Renal cortex interstitium (tissue), 15 donors: Measurements from ENCODE around the gene ZNF263. TPM values are rescaled to one million over a fixed set of nuclear protein-coding genes. Genes with fewer than 3 reads are reported as not detected.

Experiments used
- DNase-seq, 11 donors: peaks; one replicate each; pipeline ENCODE4 v3.0.0-alpha.2; 2013; ENCODE audit warnings: low read depth in 9 of 11, low spot score in 4 of 11; ENCODE audit errors: extremely low read depth in 1 of 11
- long read RNA-seq, 16 experiments: transcript quantifications; one replicate each; lab custom pipeline, GENCODE V29; 2026
- polyA plus RNA-seq, 3 donors: library from polyadenylated mRNA; unstranded; fragments of 120-200 nt; gene quantifications; one replicate each; pipeline ENCODE4 v1.2.1, GENCODE V29; 2013; ENCODE audit not compliant: insufficient read length in 3 of 3

The ZNF263 gene
- 10 to 100 TPM; 46.9 to 50.4 (median 49.5) TPM for polyA plus RNA-seq
- long read RNA-seq, donor 1, partial matches to known transcripts, result 0 of 4 reads
- long read RNA-seq, donor 1, other reads (novel, unspliced or antisense), result 0 of 4 reads
- long read RNA-seq, donor 2, partial matches to known transcripts, result 0 of 3 reads
- long read RNA-seq, donor 2, other reads (novel, unspliced or antisense), result 0 of 3 reads
- long read RNA-seq, donor 3, transcript ZNF263-205 (2 exons, 1,139 nt), result major isoform, 7 of 12 reads
- long read RNA-seq, donor 3, partial matches to known transcripts, result 0 of 12 reads
- long read RNA-seq, donor 3, other reads (novel, unspliced or antisense), result 0 of 12 reads
- long read RNA-seq, donor 4, partial matches to known transcripts, result 10 of 11 reads
- long read RNA-seq, donor 4, other reads (novel, unspliced or antisense), result 0 of 11 reads
- long read RNA-seq, donor 5, result 0 reads
- long read RNA-seq, donor 6, partial matches to known transcripts, result 0 of 10 reads
- long read RNA-seq, donor 6, other reads (novel, unspliced or antisense), result 6 of 10 reads
- long read RNA-seq, donor 7, partial matches to known transcripts, result 7 of 13 reads
- long read RNA-seq, donor 7, other reads (novel, unspliced or antisense), result 0 of 13 reads
- long read RNA-seq, donor 8, result 0 reads
- long read RNA-seq, donor 9, partial matches to known transcripts, result 7 of 14 reads
- long read RNA-seq, donor 9, other reads (novel, unspliced or antisense), result 0 of 14 reads
- long read RNA-seq, donor 10, partial matches to known transcripts, result 0 of 7 reads
- long read RNA-seq, donor 10, other reads (novel, unspliced or antisense), result 0 of 7 reads
- long read RNA-seq, donor 11, partial matches to known transcripts, result 0 of 5 reads
- long read RNA-seq, donor 11, other reads (novel, unspliced or antisense), result 0 of 5 reads
- long read RNA-seq, donor 12, partial matches to known transcripts, result 0 of 1 reads
- long read RNA-seq, donor 12, other reads (novel, unspliced or antisense), result 0 of 1 reads
- long read RNA-seq, donor 13, result 0 reads
- long read RNA-seq, donor 14, partial matches to known transcripts, result 0 of 6 reads
- long read RNA-seq, donor 14, other reads (novel, unspliced or antisense), result 0 of 6 reads
- long read RNA-seq, donor 15, partial matches to known transcripts, result 0 of 3 reads
- long read RNA-seq, donor 15, other reads (novel, unspliced or antisense), result 0 of 3 reads
- long read RNA-seq, donor 16, partial matches to known transcripts, result 19 of 27 reads
- long read RNA-seq, donor 16, other reads (novel, unspliced or antisense), result 0 of 27 reads

DNA sequence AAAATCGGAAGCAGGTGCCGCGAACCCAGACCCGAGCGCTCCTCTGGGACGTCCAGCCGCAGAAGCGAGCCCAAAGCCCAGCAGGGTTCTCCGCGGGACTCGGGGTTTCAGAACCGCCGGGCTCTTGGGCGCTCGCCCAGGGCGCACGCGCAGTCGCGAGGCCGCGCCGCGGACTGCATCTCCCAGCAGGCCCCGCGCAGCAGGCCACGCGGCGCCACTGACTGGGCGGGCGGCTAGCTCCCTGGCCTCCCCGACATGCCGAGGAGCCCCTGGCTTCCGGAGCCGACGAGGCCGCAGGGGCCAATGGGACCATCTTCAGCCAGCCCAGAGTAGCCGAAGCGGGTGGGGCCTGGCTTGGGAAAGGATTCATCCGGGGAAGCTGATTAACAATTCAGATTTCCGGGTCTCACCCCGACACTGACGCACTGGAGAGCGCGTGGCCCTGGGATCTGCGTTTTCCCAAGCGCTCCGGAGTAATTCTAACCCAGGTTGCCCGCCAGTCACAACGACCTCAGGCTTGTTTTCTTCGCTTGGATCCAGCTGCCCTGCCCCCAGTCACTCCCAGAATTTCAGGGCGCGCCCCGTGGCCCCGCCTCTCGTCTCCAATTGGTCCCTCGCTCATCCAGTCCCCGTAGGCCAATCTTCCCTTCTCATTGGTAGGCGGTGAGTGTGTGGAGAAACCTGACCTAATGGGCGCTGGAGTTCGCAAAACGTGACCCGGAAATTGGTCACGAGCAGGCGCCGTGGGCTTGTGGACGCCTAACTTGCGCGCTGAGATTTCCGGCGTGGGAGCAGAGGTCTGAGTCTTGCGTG lies at the start of gene ZNF263:
Gene ZNF263, plus strand, starts transcription at position 762 of the 813 bp plus-strand sequence. CDS start 328 bp downstream, outside the sequence.
- peak; percentile 91 to 98 (median 95) for DNase-seq

- DNase-seq, result no peak
These were observed 48.8 kb upstream of the ZNF263 start for GRCh38 chr16:3234543-3234856.

DNA sequence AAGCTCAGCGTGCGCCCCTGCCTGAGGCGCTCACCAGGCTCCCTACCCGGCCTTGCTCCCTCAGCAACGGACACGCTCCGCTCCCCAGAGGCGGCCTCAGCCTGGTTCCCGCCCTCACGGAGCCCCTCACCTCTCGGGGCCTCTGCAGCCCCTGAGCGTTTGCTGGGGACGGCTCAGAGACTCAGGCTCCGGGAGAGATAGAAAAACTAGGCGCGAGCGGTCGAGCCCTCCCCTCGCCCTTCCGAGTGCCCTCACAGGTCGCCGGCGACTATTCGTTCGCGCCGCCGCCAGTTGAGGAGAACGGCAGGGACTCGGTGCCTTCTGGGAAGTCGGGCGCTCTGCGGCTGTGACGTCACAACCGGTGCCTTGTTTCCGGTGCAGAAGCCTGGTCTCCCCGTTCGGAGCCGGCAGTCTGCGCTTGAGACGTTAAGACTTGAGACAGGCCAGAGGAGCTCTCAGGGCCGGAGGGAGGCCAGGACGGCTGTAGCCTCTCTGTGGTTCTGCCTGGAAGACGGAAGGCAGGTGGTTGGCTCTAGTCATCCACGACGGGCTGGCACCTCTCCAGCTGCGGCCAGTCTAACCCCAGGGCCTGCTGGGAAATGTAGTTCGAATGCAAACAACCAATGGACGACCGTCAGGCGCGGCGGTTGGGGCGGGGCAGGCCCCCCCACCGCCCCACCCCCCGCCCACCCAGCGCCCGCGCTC lies 48.3 kb upstream of the ZNF263 start, which contains the start of gene ZNF200:
Gene ZNF200, minus strand, starts transcription at position 302 of the 705 bp plus-strand sequence. CDS start 1,403 bp downstream, outside the sequence.
- DNase-seq, result peak; percentile 89 to 95 (median 93)

- no peak for DNase-seq
These were observed 47.2 kb upstream of the ZNF263 start for GRCh38 chr16:3235856-3236669.

- no peak for DNase-seq
These were observed 41.5 kb upstream of the ZNF263 start for GRCh38 chr16:3241761-3242160.

DNA sequence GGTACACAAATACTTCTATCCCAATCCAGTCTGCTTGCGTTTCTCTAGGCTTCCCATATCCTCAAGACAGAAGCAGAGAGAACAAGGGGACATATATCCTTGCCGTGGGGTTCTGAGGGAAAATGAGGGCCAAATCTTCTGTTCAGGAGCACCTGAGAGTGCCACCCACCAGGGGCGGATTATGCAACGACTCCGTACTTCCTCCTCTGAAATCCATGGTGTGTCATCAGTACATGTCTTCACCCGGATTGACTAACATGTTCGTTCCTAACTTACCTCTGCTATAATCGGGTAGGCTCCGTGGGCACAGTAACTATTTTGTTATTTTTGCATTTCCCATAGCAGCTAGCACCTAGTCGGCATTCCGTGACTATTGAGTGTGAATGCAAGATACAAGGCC lies 40.6 kb upstream of the ZNF263 start:
- no peak for DNase-seq

DNA sequence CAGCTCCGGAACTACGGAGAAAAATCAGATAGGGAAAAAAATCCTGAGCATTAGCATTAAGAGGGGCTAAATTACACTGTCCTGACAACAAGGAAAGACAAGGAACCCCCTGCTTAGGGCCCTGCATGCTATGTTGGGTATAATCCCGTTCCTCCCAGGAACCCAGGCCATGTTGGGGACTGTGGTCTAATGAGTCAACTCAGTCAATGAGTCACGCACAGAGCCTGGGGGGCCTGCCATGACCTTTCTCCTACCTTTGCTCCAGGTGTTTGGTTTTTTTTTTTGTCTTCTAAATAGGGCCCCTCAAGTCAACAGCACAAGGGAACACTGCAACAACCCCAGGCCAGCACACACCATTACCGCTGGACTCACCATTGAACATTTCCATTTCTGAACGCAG lies 39.4 kb upstream of the ZNF263 start:
- DNase-seq, result no peak

GRCh38 chr16:3246002-3246401 lies 37.3 kb upstream of the ZNF263 start:
- no peak for DNase-seq

DNA sequence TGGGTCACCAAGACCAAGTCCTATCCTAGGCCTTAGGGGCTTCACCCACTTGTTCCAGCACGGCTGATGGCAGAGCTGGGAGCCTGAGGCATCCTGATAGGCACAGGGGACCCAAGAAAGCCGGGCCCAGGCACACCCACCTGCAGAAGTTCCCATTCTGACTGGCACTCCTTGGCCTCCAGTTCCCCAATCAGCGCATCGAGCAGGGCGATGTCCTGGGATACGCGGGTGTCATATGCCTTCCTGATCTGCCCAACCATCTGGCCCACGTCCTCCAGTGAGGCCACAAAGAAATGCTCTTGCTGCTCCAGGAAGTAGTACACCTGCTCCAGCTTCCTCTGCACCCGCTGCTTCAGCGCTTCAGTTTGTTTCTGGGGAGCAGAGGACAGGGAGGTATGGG lies 36.4 kb upstream of the ZNF263 start:
- no peak for DNase-seq

DNA sequence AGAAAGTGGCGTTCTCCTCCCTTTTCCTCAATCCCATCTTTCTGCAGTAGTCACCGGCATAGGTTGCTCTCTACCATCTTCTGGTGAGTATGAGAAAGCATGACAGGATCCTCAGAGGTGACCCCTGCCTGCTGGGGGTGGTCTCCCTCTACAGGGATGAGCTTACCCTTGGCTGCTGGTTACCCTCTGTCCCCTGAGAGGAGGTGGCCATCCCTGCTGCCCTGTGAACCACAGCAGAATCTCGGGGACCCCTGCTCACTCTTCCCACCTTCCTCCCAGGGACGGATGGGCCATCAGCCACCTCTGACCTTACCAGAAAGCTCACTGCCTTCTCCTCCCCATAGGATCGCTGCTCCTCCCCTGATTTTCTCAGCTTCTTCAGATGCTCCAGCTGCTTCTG lies 34.7 kb upstream of the ZNF263 start:
- DNase-seq, result no peak

DNA sequence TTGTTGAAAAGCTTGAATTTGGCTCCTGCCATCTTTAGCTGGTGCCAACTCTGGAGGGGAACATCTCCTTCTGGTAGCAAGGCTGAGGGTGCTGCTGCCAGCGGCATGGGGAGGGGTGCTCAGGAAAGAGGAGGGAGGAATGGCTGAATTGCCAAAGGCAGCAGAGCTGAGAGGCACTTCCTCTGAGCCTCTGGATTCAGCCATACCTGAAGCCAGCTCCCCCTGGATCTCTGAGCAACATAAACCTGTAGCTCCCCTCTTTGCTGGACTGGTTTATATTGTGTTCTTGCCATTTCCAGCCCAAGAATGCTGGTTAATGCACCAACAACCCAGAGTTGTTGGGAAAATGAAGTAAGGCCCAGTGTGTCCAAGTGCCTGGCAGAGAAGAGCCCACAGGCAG lies 34.3 kb upstream of the ZNF263 start:
- no peak for DNase-seq

DNA sequence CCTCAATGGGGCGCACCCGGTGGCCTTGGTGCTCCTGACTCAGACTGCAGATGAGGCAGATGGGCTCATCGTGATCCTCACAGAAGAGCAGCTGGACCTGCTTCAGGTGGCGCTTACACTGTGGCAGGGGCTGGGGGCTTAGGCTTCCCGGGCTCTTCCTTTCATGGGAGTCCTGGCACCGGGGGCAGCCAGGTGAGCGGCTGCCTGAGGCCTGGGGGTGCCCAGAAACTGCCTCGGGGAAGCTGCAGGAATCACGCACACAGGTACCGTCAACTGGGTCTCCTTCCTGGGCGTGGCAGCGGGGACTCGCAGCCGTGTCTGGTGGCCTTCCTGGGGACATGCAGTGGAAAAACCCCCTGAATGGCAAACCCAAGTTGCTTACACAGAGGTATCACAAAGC lies 33.8 kb upstream of the ZNF263 start:
- no peak for DNase-seq

DNA sequence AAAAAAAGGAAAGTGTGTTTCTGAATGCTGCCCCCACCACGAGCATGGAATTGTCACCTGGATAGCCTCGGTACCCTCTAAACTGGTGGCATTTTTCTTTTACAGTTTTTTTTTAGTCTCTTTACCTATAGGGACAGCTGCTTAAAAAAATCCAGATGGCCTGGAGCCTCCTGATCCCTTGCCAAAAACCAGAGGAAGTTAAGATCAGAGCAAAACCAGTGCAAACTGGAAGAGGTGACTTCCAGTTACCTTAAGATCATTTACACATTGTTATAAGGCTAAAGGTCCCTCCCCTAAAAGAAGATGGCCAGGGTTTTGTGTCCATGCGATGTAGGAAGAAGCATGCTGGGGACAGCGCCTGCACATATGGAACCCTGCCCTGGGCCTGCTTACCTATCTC lies 30.3 kb upstream of the ZNF263 start:
- no peak for DNase-seq

GRCh38 chr16:3254309-3254708 lies 29.0 kb upstream of the ZNF263 start:
- DNase-seq, result no peak

- DNase-seq, result no peak
These were observed 27.0 kb upstream of the ZNF263 start, which contains the start of gene MEFV for GRCh38 chr16:3256146-3256865. TSS of gene MEFV (minus strand) at chr16:3256633. CDS start at chr16:3256587, 46 bp downstream.

- DNase-seq, result no peak
These were observed 26.3 kb upstream of the ZNF263 start for GRCh38 chr16:3256866-3257465.
